Left renal cortex interstitium (tissue), 4 donors: Measurements from ENCODE around the gene MYBPHL. TPM values are rescaled to one million over a fixed set of nuclear protein-coding genes. Genes with fewer than 3 reads are reported as not detected.
"Not testable (repeated sequence)": the region's sequence is repeated elsewhere in the genome, so short reads cannot be mapped to it uniquely, and the experiment has no call there.

Experiments used
- DNase-seq, 4 donors: peaks; one replicate each; pipeline ENCODE4 v3.0.0-alpha.2; 2013; ENCODE audit warnings: low read depth in 4 of 4, low spot score in 2 of 4, missing footprints in 1 of 4
- polyA plus RNA-seq, 4 donors: library from polyadenylated mRNA; unstranded; fragments of 120-200 nt; gene quantifications; one replicate each; pipeline ENCODE4 v1.2.1, GENCODE V29; 2013; ENCODE audit not compliant: insufficient read length in 4 of 4

The MYBPHL gene
- polyA plus RNA-seq, 4 donors, result 0.09 to 0.30 TPM; not detected in 2

GRCh38 chr1:109307274-109308021 lies 637 bp upstream of the MYBPHL start:
- DNase-seq, result no peak

GRCh38 chr1:109305991-109306390 lies 820 bp downstream of the MYBPHL start:
- not testable (repeated sequence) for DNase-seq

- DNase-seq, result no peak
Measured at GRCh38 chr1:109304226-109304920, 2.4 kb downstream of the MYBPHL start.

GRCh38 chr1:109301874-109302273 lies 4.9 kb downstream of the MYBPHL start:
- DNase-seq, result no peak

GRCh38 chr1:109300650-109301151 lies 6.1 kb downstream of the MYBPHL start:
- no peak for DNase-seq

GRCh38 chr1:109299558-109300343 lies 7.1 kb downstream of the MYBPHL start:
- DNase-seq, result no peak

GRCh38 chr1:109298666-109299557 lies 7.9 kb downstream of the MYBPHL start:
- no peak for DNase-seq

- DNase-seq, result no peak
Measured at GRCh38 chr1:109296782-109297181, 10.0 kb downstream of the MYBPHL start.

GRCh38 chr1:109295712-109296415 lies 10.9 kb downstream of the MYBPHL start:
- no peak for DNase-seq

- no peak for DNase-seq
Measured at GRCh38 chr1:109294481-109294880, 12.3 kb downstream of the MYBPHL start.

- no peak for DNase-seq
Measured at GRCh38 chr1:109293026-109293425, 13.8 kb downstream of the MYBPHL start.

- DNase-seq, result no peak
Measured at GRCh38 chr1:109292364-109292763, 14.4 kb downstream of the MYBPHL start.

- no peak for DNase-seq
Measured at GRCh38 chr1:109290998-109291397, 15.8 kb downstream of the MYBPHL start.

- DNase-seq, result no peak
Measured at GRCh38 chr1:109290137-109290536, 16.7 kb downstream of the MYBPHL start.

- not testable (repeated sequence) for DNase-seq
Measured at GRCh38 chr1:109286762-109287161, 20.0 kb downstream of the MYBPHL start.

- no peak for DNase-seq
Measured at GRCh38 chr1:109283748-109284600, 22.8 kb downstream of the MYBPHL start.

GRCh38 chr1:109282952-109283747 lies 23.7 kb downstream of the MYBPHL start, which contains the start of gene PSRC1:
Gene PSRC1 (minus strand): TSS chr1:109283145.
- DNase-seq, result peak; percentile 85 to 95 (median 90)
